Activated CD8-positive, alpha-beta memory T cell treated with anti-CD3 and anti-CD28 coated beads for 36 hours (primary cell): ENCODE results near the gene TPD52L1. TPM values are rescaled to one million over a fixed set of nuclear protein-coding genes. Genes with fewer than 3 reads are reported as not detected.
"Not testable (repeated sequence)": the region's sequence is repeated elsewhere in the genome, so short reads cannot be mapped to it uniquely, and the experiment has no call there.

ENCODE experiments used
- CTCF ChIA-PET: fragments of 350-600 bp; sonication (Branson Sonifier 250); formaldehyde crosslinking; loops from one replicate; lab custom pipeline; 2021; ENCODE audit warnings: antibody characterized with exemption; lab: Charles Lee
- POLR2A ChIA-PET: fragments of 350-600 bp; sonication (Branson Sonifier 250); formaldehyde crosslinking; loops from one replicate; lab custom pipeline; 2021; ENCODE audit warnings: antibody characterized with exemption; lab: Charles Lee
- total RNA-seq, 2 experiments: library from RNA; stranded (reverse); gene quantifications; one replicate each; pipeline ENCODE4 v1.2.3, GENCODE V29; 2021

The TPD52L1 gene
- total RNA-seq, 2 experiments from 2014 or later = 0.34 to 0.50 TPM

DNA sequence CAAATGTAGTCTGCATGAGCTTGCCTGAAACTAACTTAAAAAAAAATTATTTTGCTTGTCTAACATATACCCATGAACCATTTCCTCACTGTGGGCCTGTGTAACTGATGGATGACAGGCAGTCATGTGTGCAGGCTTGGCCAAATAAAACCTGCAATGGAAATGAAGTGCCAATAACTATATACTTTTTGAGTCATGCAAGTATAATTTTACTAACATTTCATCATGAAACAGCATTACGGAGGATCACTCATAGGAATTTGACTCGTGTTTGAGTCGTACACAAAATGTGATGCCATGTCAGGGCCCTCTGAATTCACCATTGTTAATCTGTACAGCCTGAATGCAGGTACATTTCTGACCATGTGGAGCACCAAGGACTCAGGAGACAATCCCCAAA lies 101.6 kb downstream of the TPD52L1 start:
- ChIA-PET POLR2A (no interaction called here), CTCF (no interaction called here)

DNA sequence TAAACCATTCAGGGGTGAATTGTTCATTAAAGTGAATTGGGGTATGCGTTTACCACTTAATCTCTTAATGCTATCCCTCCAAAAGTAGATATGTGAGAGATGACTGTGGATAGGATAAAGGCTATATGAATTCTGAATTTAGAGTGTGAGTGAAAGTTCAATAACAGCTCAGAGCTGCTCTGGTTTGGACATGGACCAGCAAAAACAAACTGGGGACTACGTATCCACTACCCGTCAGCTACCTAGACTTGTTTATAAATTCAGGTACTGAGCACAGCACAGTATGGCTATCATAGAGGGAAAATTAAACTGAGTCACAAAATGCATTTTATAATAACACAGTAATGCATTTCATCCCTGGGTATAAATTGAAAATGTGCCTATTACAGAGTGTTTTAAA lies 103.8 kb downstream of the TPD52L1 start:
- ChIA-PET CTCF (no interaction called here), POLR2A (no interaction called here)

DNA sequence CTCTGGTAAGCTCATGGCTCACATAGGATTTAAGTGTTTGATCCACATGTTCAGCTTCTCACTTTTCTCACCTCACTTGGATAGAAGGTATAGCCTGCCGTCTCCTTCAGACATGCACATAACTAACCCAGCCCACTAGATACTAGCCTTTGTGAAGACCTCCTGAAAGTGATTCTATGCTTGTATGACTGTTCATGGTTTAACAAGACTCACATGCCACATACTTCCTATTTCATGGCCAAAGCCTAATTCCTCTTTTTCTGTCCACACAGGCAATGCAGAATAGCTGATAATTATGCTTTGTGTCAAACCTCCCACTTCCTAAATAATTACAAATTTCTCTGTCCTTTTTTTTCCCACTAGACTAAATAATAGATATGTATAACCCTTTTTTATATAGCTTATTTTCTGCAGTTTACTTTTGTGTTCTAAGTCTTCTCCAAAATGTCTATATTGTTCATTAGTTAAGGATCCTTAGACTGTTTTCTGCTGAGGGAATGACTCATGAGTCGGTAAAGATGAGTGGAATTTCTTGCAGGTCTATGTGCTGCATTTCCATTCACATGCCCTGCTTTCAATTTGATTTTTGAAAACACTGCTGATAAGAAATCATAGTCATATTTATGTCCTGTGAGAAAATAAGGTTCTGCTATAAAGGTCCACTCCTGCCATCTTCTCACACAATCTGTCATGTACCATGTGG lies 105.2 kb downstream of the TPD52L1 start:
- ChIA-PET CTCF (no interaction called here), POLR2A (no interaction called here)

- ChIA-PET CTCF (no interaction called here), POLR2A (no interaction called here)
Measured at GRCh38 chr6:125259354-125259736, 105.8 kb downstream of the TPD52L1 start.

DNA sequence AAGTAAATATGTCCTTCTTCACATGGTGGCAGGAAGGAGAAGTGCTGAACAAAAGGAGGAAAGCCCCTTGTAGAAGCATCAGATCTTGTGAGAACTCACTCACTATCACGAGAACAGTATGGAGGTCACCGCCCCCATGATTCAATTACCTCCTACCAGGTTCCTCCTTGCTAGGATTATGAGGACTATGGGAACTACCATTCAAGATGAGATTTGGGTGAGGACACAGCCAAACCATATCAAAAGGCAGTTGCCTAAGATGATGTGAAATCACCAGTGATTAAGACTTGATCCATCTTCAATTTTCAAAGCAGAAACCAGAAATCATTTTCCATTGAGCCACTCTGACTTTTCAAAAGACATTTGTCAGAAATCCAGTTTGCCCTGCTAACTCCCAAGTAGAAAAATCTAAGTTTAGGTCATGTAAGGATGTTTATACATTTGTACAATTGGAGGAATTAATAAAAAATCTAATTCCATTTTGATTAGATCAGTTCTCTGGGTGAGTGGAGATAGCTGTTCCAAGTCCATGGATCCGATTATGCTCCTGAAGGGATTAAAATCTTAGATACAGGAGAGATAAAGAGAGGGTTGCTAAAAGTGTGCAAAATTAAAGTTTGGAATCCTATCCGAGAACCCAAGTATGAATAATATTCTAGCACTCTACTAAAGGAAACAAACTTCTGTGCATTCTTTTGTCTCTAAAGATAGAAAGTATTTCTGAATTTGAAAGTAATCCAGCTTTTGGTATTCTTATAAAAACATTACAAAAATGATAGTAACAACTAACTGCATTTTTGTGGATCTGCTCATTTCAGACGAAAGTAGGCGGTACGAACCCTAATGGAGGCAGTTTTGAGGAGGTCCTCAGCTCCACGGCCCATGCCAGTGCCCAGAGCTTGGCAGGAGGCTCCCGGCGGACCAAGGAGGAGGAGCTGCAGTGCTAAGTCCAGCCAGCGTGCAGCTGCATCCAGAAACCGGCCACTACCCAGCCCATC lies 108.7 kb downstream of the TPD52L1 start:
- POLR2A ChIA-PET = no interaction called here
- CTCF ChIA-PET = no interaction called here

- ChIA-PET CTCF (no interaction called here), POLR2A (no interaction called here)
Measured at GRCh38 chr6:125264476-125264875, 110.9 kb downstream of the TPD52L1 start.

- POLR2A ChIA-PET = no interaction called here
- CTCF ChIA-PET = no interaction called here
Measured at GRCh38 chr6:125267806-125268523, 114.4 kb downstream of the TPD52L1 start.

DNA sequence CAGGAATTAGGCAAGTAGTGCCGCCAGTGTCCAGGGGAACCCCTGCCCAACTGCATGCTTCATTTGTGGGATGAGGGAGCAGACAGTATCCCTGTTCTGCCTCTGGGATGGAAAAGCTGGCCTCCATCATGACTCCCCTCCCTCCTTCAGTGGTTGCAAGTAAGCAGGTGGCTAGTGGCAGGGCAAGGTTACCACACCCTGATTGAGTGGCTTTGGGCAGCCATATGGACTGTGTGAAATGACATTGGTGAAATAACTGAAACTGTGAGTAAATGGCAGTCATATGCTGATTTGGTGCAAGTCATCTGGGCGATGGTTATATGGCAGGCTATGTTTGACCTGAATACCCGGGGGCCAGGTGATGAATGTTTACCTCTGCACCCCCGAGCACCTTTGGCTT lies 115.2 kb downstream of the TPD52L1 start:
- ChIA-PET CTCF (no interaction called here), POLR2A (no interaction called here)

DNA sequence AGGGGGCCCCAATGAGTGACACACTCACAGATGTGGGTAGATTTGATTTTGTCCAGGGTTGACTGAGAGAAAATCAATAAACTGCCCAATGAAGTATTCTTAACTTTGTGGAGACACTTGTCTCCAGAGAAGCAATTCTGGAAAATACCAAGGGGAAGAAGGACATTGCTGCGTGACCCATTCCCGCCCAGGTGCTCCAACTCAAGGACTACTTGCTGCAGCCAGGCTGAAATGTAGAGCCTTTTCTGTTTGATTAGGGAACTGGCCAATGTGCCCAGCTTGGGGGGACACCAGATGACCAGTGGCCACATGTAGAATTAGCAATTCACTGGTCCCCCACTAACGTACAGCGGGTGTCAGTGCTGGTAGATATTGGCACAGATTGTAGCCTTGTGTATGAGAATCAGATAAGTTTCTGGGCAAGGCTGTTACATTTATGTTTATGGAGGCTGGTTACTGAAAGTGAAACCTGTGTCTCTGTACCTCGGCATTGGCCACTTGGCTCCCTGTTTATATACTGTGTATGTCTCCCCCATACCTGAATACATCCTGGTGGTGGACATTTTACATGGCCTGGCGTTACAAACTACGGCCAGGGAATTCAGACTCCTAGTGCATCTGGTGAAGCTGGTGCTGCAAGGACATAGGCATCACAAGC lies 115.9 kb downstream of the TPD52L1 start:
- ChIA-PET CTCF (no interaction called here), POLR2A (no interaction called here)

DNA sequence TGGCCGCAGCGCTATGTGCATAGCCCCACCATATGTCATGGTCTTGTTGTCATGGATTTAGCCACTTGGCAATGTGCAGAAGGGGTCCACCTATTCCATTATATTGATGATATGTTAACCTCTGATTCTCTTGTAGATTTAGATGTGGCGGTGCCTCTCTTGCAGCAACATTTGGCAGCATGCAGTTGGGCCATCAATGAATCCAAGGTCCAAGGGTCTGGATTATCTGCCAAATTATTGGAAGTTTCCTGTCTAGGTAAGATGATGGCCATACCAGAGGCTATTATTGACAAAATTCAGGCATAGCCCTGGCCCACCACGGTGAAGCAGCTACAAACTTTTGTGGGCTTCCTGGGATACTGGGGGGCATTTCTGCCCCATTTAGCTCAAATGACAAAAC lies 116.8 kb downstream of the TPD52L1 start:
- POLR2A ChIA-PET = no interaction called here
- CTCF ChIA-PET = no interaction called here

DNA sequence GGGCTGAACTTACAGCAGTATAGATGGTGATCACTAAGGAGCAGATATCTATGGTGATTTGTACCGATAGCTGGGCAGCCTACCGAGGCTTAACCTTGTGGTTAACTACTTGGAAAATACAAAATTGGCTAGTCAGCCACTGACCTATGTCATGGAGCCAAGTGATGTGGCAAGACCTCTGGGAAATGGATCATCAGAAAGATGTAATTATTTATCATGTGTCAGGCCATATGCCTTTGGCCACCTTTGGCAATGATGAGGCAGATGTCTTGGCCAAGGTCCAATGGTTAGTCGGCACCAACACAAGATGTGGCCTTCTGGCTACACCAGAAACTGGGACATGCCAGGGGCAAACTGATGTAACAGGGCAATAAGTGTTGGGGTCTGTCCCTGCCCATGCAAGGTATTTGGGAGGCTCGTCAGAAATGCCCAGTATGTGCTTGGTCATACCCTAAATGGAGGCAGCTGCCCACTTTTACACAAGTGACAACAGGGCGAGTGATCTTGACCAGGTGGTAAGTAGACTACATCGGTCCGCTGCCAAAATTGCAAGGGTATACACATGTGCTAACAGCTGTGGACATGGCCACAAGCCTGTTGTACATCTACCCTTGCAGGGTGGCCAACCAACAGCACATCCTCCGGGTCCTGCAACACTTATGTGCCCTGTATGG lies 118.0 kb downstream of the TPD52L1 start:
- ChIA-PET POLR2A (no interaction called here), CTCF (no interaction called here)

- ChIA-PET POLR2A (no interaction called here), CTCF (no interaction called here)
Measured at GRCh38 chr6:125273251-125273650, 119.7 kb downstream of the TPD52L1 start.

- ChIA-PET POLR2A (no interaction called here), CTCF (no interaction called here)
Measured at GRCh38 chr6:125273965-125274364, 120.4 kb downstream of the TPD52L1 start.

GRCh38 chr6:125274935-125275334 lies 121.4 kb downstream of the TPD52L1 start:
- ChIA-PET POLR2A (no interaction called here), CTCF (no interaction called here)

DNA sequence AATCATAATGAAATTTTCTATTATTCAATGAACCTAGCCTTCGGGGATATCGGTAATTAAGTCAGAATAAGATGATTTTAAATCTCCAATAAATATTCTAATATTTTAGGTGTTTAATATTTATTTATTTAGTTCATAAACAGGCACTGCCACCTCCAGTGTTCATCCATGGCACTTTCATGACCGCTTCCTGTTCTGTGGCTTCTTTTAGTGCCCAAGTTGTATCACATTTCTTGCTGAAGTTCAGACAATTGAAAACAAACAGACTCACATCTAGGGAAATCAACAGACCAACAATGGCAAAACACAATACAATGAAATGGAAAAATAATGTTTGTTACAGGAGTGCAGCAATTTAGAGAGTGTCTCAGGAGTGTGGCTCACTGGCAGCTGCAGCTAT lies 122.2 kb downstream of the TPD52L1 start:
- CTCF ChIA-PET = no interaction called here
- POLR2A ChIA-PET = no interaction called here

- POLR2A ChIA-PET = no interaction called here
- CTCF ChIA-PET = no interaction called here
Measured at GRCh38 chr6:125277838-125278237, 124.3 kb downstream of the TPD52L1 start.

DNA sequence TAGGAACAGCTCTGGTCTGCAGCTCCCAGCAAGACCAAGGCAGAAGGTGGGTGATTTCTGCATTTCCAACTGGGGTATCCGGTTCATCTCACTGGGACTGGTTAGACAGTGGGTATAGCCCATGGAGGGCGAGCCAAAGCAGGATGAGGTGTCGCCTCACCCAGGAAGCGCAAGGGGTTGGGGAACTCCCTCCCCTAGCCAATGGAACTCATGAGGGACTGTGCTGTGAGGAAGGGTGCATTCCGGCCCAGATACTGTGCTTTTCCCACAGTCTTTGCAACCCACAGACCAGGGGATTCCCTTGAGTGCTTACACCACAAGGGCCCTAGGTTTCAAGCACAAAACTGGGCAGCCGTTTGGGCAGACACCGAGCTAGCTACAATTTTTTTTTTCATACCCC lies 126.4 kb downstream of the TPD52L1 start:
- POLR2A ChIA-PET = no interaction called here
- CTCF ChIA-PET = no interaction called here

GRCh38 chr6:125280370-125281035 lies 126.9 kb downstream of the TPD52L1 start:
- POLR2A ChIA-PET, CTCF ChIA-PET: not testable (repeated sequence)

DNA sequence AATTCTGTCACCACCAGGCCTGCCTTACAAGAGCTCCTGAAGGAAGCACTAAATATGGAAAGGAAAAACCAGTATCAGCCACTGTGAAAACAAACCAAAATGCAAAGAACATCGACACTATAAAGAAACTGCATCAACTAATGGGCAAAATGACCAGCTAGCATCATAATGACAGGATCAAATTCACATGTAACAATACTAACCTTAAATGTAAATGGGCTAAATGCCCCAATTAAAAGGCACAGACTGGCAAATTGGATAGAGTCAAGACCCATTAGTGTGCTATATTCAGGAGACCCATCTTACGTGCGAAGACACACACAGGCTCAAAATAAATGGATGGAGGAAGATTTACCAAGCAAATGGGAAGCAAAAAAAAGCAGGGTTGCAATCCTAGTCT lies 128.9 kb downstream of the TPD52L1 start:
- POLR2A ChIA-PET = interaction anchor here (0.7 kb wide), 1 partner anchor 650 kb away, joined by 3 read pairs; no protein-coding TSS in a partner anchor
- CTCF ChIA-PET = not testable (repeated sequence)
